PC-3 (cell line): ENCODE measurements around the gene ZNF529. TPM values are rescaled to one million over a fixed set of nuclear protein-coding genes. Genes with fewer than 3 reads are reported as not detected.

Experiments
- ATAC-seq: fragments of 200-7000 bp; cut with Tn5 transposase; 2 replicates; pipeline ENCODE4 v1.9.1; 2020; ENCODE audit warnings: mild to moderate bottlenecking, moderate library complexity
- BruUV-seq: library from RNA; stranded (reverse); fragments of 400-500 nt; replicated peaks from 2 replicates; lab custom pipeline; 2021; lab: Mats Ljungman, UMichigan
- CTCF ChIA-PET: fragments of 300-600 bp; sonication (Branson Sonifier 250); formaldehyde crosslinking; loops from one replicate; lab custom pipeline; 2022; ENCODE audit warnings: antibody characterized with exemption; lab: Charles Lee
- POLR2A ChIA-PET: fragments of 300-600 bp; sonication (Branson Sonifier 250); formaldehyde crosslinking; loops from one replicate; lab custom pipeline; 2022; ENCODE audit warnings: antibody characterized with exemption; ENCODE audit not compliant: unreplicated experiment; lab: Charles Lee
- DNase-seq: peaks from one replicate; pipeline ENCODE4 v3.0.0-alpha.2; 2015
- H2AFZ ChIP-seq: fragments of 300-600 bp; sonication (generic); 2 replicates; pipeline ENCODE4 v1.6.0; 2016; ENCODE audit warnings: antibody characterized with exemption, low read length
- H3F3A ChIP-seq: fragments of 300-600 bp; sonication (generic); one replicate; pipeline ENCODE4 v1.6.0; 2017; ENCODE audit warnings: antibody characterized with exemption, low read length, control low read depth, mild to moderate bottlenecking; ENCODE audit not compliant: unreplicated experiment
- H3K27ac ChIP-seq: fragments of 300-600 bp; sonication (generic); 2 replicates; pipeline ENCODE4 v1.5.1; 2016; ENCODE audit warnings: mild to moderate bottlenecking, low read length
- H3K27me3 ChIP-seq: fragments of 300-600 bp; sonication (generic); 2 replicates; pipeline ENCODE4 v1.6.1; 2016; ENCODE audit warnings: low read length, mixed read lengths
- H3K36me3 ChIP-seq: fragments of 300-600 bp; sonication (generic); 2 replicates; pipeline ENCODE4 v1.6.1; 2016; ENCODE audit warnings: low read depth, mixed run types, low read length, mixed read lengths
- H3K4me1 ChIP-seq: fragments of 300-600 bp; sonication (generic); 2 replicates; pipeline ENCODE4 v1.5.1; 2016; ENCODE audit warnings: low read length; ENCODE audit not compliant: insufficient read depth
- H3K4me2 ChIP-seq: fragments of 300-600 bp; sonication (generic); 2 replicates; pipeline ENCODE4 v1.6.0; 2016; ENCODE audit warnings: low read length
- H3K4me3 ChIP-seq: fragments of 300-600 bp; sonication (generic); 2 replicates; pipeline ENCODE4 v1.5.1; 2016; ENCODE audit warnings: mild to moderate bottlenecking, low read length, mixed read lengths
- H3K79me2 ChIP-seq: fragments of 300-600 bp; sonication (generic); 2 replicates; pipeline ENCODE4 v1.6.1; 2017; ENCODE audit warnings: low read length, mixed read lengths
- H3K9ac ChIP-seq: fragments of 300-600 bp; sonication (generic); 2 replicates; pipeline ENCODE4 v1.6.0; 2016; ENCODE audit warnings: mild to moderate bottlenecking, low read length
- H3K9me2 ChIP-seq: fragments of 300-600 bp; sonication (generic); replicated peaks from 2 replicates; pipeline ENCODE4 v1.6.1; 2016; ENCODE audit warnings: mixed run types, low read length, mixed read lengths
- H3K9me3 ChIP-seq: fragments of 300-600 bp; sonication (generic); 2 replicates; pipeline ENCODE4 v1.6.1; 2016; ENCODE audit warnings: low read length, mixed read lengths
- H4K20me1 ChIP-seq: fragments of 300-600 bp; sonication (generic); 2 replicates; pipeline ENCODE4 v1.6.1; 2016; ENCODE audit warnings: low read length, mixed read lengths
- CTCF ChIP-seq: fragments of 300-600 bp; sonication (generic); conservative IDR thresholded peaks from 2 replicates; pipeline ENCODE4 v1.5.1; 2017; ENCODE audit warnings: antibody characterized with exemption, low read depth, mild to moderate bottlenecking, low read length
- EZH2 ChIP-seq: fragments of 300-600 bp; sonication (generic); IDR thresholded peaks from one replicate; pipeline ENCODE4 v1.6.1; 2017; ENCODE audit warnings: antibody characterized with exemption, mild to moderate bottlenecking, low read length; ENCODE audit not compliant: unreplicated experiment
- EZH2phosphoT487 ChIP-seq: fragments of 300-600 bp; sonication (generic); IDR thresholded peaks from 2 replicates; pipeline ENCODE4 v1.6.1; 2018; ENCODE audit warnings: mild to moderate bottlenecking, antibody characterized with exemption, low read length, borderline replicate concordance
- intact Hi-C: fragments of 100-400 bp; cut with micrococcal nuclease; formaldehyde crosslinking; loops from 2 replicates; pipeline ENCODE4 v1.9.0; 2023
- total RNA-seq: library from RNA; depleted of rRNA; stranded (reverse); fragments of >200 nt; gene quantifications from 2 replicates; pipeline ENCODE4 v1.2.3, GENCODE V29; 2014

The ZNF529 gene
- total RNA-seq, 1 experiment from 2014 or later = 3.1 TPM

GRCh38 chr19:36508325-36508724 lies 64.8 kb downstream of the ZNF529 start:
- Histone ChIP-seq H3K4me3 (no peak overlapping the region), H3K4me1 (no peaks in the 10 kb centered on the region), H3K9ac (no peak overlapping the region), H3F3A (no peaks in the 10 kb centered on the region), H3K79me2 (no peaks in the 10 kb centered on the region), H2AFZ (no peak overlapping the region), H3K4me2 (no peak overlapping the region), H3K9me2 (no peaks in the 10 kb centered on the region), H4K20me1 (no peaks in the 10 kb centered on the region), H3K27ac (no peak overlapping the region), H3K36me3 (peaks cover 3% of the 10 kb centered on the region; the same call in 1 of the 2 replicates), H3K27me3 (no peaks in the 10 kb centered on the region), H3K9me3 (peaks cover 6% of the 10 kb centered on the region; the same call in 1 of the 2 replicates)
- intact Hi-C loops = no loop called here
- ATAC-seq (no peak), DNase-seq (no peak)
- POLR2A ChIA-PET = no interaction called here
- BruUV-seq = no TSS peak
- TF ChIP-seq CTCF (no peak), EZH2 (no peak), EZH2phosphoT487 (no peak)
- CTCF ChIA-PET = no interaction called here

DNA sequence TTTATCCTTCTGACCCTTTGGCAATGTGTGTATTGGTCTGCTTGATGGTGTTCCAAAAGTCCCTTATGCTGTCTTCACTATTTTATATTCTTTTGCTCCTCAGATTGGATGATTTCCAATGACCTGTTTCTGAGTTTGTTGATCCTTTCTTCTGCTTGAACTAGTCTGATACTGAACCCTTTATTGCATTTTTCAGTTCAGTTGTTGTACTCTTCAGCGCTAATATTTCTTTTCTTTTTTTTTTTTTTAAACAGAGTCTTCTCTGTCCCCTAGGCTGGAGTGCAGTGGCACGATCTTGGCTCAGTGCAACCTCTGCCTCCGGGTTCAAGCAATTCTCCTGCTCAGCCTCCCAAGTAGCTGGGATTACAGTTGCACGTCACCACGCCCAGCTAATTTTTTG lies 71.1 kb downstream of the ZNF529 start:
- Histone ChIP-seq H3F3A (no peaks in the 10 kb centered on the region), H3K4me3 (no peak overlapping the region), H3K4me1 (no peaks in the 10 kb centered on the region), H3K27me3 (no peaks in the 10 kb centered on the region), H3K4me2 (no peak overlapping the region), H3K9me2 (no peaks in the 10 kb centered on the region), H3K27ac (no peak overlapping the region), H2AFZ (no peak overlapping the region), H3K79me2 (no peaks in the 10 kb centered on the region), H4K20me1 (no peaks in the 10 kb centered on the region), H3K9me3 (no peaks in the 10 kb centered on the region; the same call in 1 of the 2 replicates), H3K36me3 (no peaks in the 10 kb centered on the region), H3K9ac (no peak overlapping the region)
- intact Hi-C loops = no loop called here
- TF ChIP-seq EZH2phosphoT487 = no peak
- no peak for TF ChIP-seq CTCF
- no peak for TF ChIP-seq EZH2
- ATAC-seq (no peak), DNase-seq (no peak)
- BruUV-seq = no TSS peak
- ChIA-PET CTCF (no interaction called here), POLR2A (no interaction called here)

DNA sequence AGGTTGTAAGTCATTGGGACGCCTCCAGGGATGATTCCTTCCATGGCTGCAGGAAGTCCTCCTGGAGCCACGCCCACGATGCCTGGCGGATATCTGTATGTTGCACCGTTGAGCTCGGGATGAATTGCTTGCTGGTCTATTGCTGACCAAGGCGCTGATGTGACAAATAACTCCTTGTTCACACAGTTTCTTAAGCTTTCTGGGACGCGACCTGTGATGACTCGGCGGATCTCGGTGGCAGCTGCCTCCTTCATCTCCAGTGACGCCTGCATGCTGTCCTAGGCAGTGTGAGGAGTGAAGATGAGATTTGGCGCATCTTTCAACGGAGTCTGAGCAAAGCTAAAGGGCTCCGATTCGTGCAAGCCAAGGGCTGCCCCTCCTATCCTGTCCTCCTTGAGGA lies 76.1 kb downstream of the ZNF529 start:
- CTCF ChIA-PET = no interaction called here
- Histone ChIP-seq H3K9me2 (no peaks in the 10 kb centered on the region), H3K4me1 (no peaks in the 10 kb centered on the region), H3F3A (no peaks in the 10 kb centered on the region), H3K9ac (no peak overlapping the region), H3K9me3 (no peaks in the 10 kb centered on the region; the same call in 1 of the 2 replicates), H3K36me3 (no peaks in the 10 kb centered on the region), H4K20me1 (no peaks in the 10 kb centered on the region), H3K27me3 (no peaks in the 10 kb centered on the region), H3K27ac (no peak overlapping the region), H3K4me2 (no peak overlapping the region), H3K4me3 (no peak overlapping the region), H3K79me2 (no peaks in the 10 kb centered on the region), H2AFZ (no peak overlapping the region)
- no peak for ATAC-seq
- no peak for TF ChIP-seq EZH2
- TF ChIP-seq EZH2phosphoT487 = no peak
- TF ChIP-seq CTCF = no peak
- POLR2A ChIA-PET = no interaction called here
- intact Hi-C loops = no loop called here
- no peak for DNase-seq
- no TSS peak for BruUV-seq
